HepG2 (cell line): ENCODE results near the gene ZKSCAN4. TPM values are rescaled to one million over a fixed set of nuclear protein-coding genes. Genes with fewer than 3 reads are reported as not detected.

Experiments used
- CAMTA2 ChIP-seq: sonication (generic); formaldehyde crosslinking; IDR thresholded peaks from 2 replicates; pipeline ENCODE4 v1.4.0; 2020; ENCODE audit warnings: mild to moderate bottlenecking, missing genetic modification reagents, borderline replicate concordance
- MIER2 ChIP-seq: IDR thresholded peaks from 2 replicates; pipeline ENCODE4 v1.6.1; 2016; ENCODE audit warnings: missing biosample characterization, missing genetic modification reagents
- PCBP2 ChIP-seq: fragments of 200-400 bp; formaldehyde crosslinking; optimal IDR thresholded peaks from 2 replicates; pipeline ENCODE3; 2018; ENCODE audit warnings: low read length, low read depth; ENCODE audit not compliant: poor library complexity, severe bottlenecking
- SNAI1 ChIP-seq: sonication (generic); formaldehyde crosslinking; IDR thresholded peaks from 2 replicates; pipeline ENCODE4 v1.5.0; 2020; ENCODE audit warnings: mild to moderate bottlenecking, missing genetic modification reagents, borderline replicate concordance
- SOX5 ChIP-seq: IDR thresholded peaks from 2 replicates; pipeline ENCODE4 v1.6.1; 2016; ENCODE audit warnings: borderline replicate concordance
- TARDBP ChIP-seq: sonication (generic); formaldehyde crosslinking; IDR thresholded peaks from 2 replicates; pipeline ENCODE4 v1.8.0; 2022; ENCODE audit warnings: mild to moderate bottlenecking, missing genetic modification reagents
- polyA plus RNA-seq, 8 experiments: library from polyadenylated mRNA; depleted of rRNA in 3 of 8; stranded (reverse) in 7 of 8; unstranded in 1 of 8; fragments of >200 nt; fragmentation: Illumina TruSeq in 4 of 8; extraction: Trizol in 4 of 8; gene quantifications; 2 replicates each; pipeline versions ENCODE4 v1.2.1 to v1.2.3, GENCODE V29; 2011 to 2016; ENCODE audit warnings: low read depth in 4 of 8, missing spikeins in 1 of 8, mixed read lengths in 1 of 8; ENCODE audit not compliant: insufficient read depth in 1 of 8
- total RNA-seq, 5 experiments: library from RNA; depleted of rRNA; stranded (reverse); fragments of >200 nt; fragmentation: Illumina TruSeq; extraction: Trizol; gene quantifications; 2 replicates each; pipeline ENCODE4 v1.2.3, GENCODE V29; 2016; ENCODE audit warnings: low read depth in 1 of 5
- TF ChIP-seq, protein P1 (sequence below): sonication (generic); formaldehyde crosslinking; IDR thresholded peaks from 2 replicates; pipeline ENCODE4 v1.4.0; 2020; ENCODE audit warnings: missing genetic modification reagents
- TF ChIP-seq, protein P2 (sequence below), 2 experiments: IDR thresholded peaks; 2 replicates each; pipeline ENCODE4 v1.6.1; 2011 to 2012; ENCODE audit warnings: low read length in 2 of 2, borderline replicate concordance in 1 of 2, low read depth in 1 of 2, mild to moderate bottlenecking in 1 of 2, moderate library complexity in 1 of 2
- TF ChIP-seq, protein P3 (sequence below): sonication (generic); formaldehyde crosslinking; IDR thresholded peaks from 2 replicates; pipeline ENCODE4 v1.4.0; 2020; ENCODE audit warnings: mild to moderate bottlenecking, missing genetic modification reagents
- TF ChIP-seq, protein P4 (sequence below): IDR thresholded peaks from 2 replicates; pipeline ENCODE4 v1.6.1; 2016; ENCODE audit warnings: low read depth, missing genetic modification reagents, missing compliant biosample characterization
- TF ChIP-seq, protein P5 (sequence below): sonication (generic); formaldehyde crosslinking; IDR thresholded peaks from 2 replicates; pipeline ENCODE4 v1.4.0; 2020; ENCODE audit warnings: missing genetic modification reagents, low read depth, mild to moderate bottlenecking, borderline replicate concordance

Gene ZKSCAN4
- total and polyA plus RNA-seq, 2 of the 13 experiments (the other 11 are each of a cell fraction or from before 2014, with no cell fraction given), result 2.9 to 7.8 TPM

DNA sequence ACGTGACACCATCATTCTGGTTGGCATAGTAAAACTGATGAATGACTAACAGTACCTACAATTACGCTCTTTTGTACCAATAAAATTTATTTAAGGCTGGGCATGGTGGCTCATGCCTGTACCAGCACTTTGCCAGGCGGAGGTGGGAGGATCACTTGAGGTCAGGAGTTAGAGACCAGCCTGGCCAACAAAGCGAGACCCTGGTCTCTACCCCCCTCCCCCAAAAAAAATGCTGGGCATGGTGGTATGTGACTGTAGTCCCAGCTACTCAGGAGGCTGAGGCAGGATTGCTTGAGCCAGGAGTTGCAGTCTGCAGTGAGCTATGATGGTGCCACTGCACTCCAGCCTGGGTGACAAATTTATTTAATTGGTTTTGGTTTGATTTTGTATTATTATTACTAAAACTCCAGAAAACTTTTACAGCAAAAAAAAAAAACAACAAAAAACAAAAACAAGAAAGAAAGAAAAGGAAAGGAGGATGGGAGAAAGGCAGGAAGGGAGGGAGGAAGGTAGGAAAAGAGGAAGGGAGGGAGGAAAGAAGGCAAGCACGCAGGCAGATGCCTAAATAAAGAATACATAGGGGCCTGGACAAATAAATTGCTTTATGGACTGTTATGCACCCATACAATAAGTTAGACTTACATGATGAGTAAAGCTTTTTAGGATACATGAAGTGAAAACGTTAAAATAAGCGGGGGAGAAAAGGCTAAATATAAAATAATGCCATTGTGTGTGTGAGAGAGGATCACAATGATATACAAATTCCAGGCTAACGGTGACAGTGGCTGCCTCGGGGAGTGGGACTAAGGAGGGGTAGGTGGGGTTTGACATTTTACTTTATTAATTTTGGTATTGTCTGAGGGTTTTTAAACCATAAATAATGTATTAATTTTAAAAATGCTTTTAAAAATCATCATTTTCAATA lies 27.7 kb downstream of the ZKSCAN4 start (continued):
- TF ChIP-seq SNAI1 (0 out of 2 replicates have a peak, but pooled peaks have one; percentile 38), CAMTA2 (CRISPR knock-in tag) (no peak), MIER2 (CRISPR knock-in tag) (no peak), PCBP2 (peak; percentile 47), SOX5 (CRISPR knock-in tag) (no peak), TARDBP (no peak)
- TF ChIP-seq, protein P1, sequence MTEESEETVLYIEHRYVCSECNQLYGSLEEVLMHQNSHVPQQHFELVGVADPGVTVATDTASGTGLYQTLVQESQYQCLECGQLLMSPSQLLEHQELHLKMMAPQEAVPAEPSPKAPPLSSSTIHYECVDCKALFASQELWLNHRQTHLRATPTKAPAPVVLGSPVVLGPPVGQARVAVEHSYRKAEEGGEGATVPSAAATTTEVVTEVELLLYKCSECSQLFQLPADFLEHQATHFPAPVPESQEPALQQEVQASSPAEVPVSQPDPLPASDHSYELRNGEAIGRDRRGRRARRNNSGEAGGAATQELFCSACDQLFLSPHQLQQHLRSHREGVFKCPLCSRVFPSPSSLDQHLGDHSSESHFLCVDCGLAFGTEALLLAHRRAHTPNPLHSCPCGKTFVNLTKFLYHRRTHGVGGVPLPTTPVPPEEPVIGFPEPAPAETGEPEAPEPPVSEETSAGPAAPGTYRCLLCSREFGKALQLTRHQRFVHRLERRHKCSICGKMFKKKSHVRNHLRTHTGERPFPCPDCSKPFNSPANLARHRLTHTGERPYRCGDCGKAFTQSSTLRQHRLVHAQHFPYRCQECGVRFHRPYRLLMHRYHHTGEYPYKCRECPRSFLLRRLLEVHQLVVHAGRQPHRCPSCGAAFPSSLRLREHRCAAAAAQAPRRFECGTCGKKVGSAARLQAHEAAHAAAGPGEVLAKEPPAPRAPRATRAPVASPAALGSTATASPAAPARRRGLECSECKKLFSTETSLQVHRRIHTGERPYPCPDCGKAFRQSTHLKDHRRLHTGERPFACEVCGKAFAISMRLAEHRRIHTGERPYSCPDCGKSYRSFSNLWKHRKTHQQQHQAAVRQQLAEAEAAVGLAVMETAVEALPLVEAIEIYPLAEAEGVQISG (CRISPR knock-in tag), result no peak
- TF ChIP-seq, protein P2, sequence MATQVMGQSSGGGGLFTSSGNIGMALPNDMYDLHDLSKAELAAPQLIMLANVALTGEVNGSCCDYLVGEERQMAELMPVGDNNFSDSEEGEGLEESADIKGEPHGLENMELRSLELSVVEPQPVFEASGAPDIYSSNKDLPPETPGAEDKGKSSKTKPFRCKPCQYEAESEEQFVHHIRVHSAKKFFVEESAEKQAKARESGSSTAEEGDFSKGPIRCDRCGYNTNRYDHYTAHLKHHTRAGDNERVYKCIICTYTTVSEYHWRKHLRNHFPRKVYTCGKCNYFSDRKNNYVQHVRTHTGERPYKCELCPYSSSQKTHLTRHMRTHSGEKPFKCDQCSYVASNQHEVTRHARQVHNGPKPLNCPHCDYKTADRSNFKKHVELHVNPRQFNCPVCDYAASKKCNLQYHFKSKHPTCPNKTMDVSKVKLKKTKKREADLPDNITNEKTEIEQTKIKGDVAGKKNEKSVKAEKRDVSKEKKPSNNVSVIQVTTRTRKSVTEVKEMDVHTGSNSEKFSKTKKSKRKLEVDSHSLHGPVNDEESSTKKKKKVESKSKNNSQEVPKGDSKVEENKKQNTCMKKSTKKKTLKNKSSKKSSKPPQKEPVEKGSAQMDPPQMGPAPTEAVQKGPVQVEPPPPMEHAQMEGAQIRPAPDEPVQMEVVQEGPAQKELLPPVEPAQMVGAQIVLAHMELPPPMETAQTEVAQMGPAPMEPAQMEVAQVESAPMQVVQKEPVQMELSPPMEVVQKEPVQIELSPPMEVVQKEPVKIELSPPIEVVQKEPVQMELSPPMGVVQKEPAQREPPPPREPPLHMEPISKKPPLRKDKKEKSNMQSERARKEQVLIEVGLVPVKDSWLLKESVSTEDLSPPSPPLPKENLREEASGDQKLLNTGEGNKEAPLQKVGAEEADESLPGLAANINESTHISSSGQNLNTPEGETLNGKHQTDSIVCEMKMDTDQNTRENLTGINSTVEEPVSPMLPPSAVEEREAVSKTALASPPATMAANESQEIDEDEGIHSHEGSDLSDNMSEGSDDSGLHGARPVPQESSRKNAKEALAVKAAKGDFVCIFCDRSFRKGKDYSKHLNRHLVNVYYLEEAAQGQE (IDR thresholded peaks at IDR 0.05; ENCODE audit: borderline replicate concordance in 1 of 2, low read depth in 1 of 2, low read length in 2 of 2), result no peak
- TF ChIP-seq, protein P3, sequence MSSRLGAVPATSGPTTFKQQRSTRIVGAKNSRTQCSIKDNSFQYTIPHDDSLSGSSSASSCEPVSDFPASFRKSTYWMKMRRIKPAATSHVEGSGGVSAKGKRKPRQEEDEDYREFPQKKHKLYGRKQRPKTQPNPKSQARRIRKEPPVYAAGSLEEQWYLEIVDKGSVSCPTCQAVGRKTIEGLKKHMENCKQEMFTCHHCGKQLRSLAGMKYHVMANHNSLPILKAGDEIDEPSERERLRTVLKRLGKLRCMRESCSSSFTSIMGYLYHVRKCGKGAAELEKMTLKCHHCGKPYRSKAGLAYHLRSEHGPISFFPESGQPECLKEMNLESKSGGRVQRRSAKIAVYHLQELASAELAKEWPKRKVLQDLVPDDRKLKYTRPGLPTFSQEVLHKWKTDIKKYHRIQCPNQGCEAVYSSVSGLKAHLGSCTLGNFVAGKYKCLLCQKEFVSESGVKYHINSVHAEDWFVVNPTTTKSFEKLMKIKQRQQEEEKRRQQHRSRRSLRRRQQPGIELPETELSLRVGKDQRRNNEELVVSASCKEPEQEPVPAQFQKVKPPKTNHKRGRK (CRISPR knock-in tag), result 0 out of 2 replicates have a peak, but pooled peaks have one; percentile 70
- TF ChIP-seq, protein P4, sequence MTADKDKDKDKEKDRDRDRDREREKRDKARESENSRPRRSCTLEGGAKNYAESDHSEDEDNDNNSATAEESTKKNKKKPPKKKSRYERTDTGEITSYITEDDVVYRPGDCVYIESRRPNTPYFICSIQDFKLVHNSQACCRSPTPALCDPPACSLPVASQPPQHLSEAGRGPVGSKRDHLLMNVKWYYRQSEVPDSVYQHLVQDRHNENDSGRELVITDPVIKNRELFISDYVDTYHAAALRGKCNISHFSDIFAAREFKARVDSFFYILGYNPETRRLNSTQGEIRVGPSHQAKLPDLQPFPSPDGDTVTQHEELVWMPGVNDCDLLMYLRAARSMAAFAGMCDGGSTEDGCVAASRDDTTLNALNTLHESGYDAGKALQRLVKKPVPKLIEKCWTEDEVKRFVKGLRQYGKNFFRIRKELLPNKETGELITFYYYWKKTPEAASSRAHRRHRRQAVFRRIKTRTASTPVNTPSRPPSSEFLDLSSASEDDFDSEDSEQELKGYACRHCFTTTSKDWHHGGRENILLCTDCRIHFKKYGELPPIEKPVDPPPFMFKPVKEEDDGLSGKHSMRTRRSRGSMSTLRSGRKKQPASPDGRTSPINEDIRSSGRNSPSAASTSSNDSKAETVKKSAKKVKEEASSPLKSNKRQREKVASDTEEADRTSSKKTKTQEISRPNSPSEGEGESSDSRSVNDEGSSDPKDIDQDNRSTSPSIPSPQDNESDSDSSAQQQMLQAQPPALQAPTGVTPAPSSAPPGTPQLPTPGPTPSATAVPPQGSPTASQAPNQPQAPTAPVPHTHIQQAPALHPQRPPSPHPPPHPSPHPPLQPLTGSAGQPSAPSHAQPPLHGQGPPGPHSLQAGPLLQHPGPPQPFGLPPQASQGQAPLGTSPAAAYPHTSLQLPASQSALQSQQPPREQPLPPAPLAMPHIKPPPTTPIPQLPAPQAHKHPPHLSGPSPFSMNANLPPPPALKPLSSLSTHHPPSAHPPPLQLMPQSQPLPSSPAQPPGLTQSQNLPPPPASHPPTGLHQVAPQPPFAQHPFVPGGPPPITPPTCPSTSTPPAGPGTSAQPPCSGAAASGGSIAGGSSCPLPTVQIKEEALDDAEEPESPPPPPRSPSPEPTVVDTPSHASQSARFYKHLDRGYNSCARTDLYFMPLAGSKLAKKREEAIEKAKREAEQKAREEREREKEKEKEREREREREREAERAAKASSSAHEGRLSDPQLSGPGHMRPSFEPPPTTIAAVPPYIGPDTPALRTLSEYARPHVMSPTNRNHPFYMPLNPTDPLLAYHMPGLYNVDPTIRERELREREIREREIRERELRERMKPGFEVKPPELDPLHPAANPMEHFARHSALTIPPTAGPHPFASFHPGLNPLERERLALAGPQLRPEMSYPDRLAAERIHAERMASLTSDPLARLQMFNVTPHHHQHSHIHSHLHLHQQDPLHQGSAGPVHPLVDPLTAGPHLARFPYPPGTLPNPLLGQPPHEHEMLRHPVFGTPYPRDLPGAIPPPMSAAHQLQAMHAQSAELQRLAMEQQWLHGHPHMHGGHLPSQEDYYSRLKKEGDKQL (CRISPR knock-in tag), result no peak
- TF ChIP-seq, protein P5, sequence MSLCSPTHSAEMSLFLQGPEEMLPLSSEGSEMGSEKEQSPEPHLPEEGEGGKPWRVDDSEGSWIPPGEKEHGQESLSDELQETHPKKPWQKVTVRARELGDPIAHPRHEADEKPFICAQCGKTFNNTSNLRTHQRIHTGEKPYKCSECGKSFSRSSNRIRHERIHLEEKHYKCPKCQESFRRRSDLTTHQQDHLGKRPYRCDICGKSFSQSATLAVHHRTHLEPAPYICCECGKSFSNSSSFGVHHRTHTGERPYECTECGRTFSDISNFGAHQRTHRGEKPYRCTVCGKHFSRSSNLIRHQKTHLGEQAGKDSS (CRISPR knock-in tag), result no peak
